UCSD-AML1 (cell line): Measurements from ENCODE around the gene ITPR1.

Experiments
- DNase-seq: peaks from one replicate; lab custom pipeline; 2025; ENCODE audit not compliant: unreplicated experiment; lab: John Stamatoyannopoulos, UW

The ITPR1 gene

DNA sequence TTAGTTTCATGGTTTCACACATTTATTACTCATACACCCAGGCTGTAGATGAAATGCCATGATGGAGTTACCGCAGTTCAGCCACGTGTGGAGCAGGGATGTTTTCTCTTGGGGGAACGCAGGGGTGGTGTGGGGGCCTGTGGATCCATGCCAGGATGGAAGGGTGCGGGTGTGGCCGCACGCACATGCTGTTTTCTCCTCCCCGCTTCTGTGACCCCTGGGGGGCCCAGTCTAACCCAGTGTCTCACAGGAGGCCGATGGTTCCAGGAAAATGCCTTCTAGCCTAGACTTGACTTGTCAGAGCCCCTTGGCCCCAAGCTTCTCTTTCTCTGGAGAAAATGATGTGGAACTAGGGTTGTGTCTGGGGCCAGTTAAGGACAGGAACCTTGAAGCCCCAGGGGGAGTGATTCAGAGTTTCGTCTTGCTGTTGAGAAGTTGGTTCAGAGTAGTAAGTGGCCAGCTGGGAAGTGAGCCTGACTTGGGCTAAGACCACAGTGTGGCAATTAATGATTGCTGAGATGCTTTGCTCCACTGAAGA lies 245.7 kb downstream of the ITPR1 start:
- DNase-seq = peak; percentile 50

DNA sequence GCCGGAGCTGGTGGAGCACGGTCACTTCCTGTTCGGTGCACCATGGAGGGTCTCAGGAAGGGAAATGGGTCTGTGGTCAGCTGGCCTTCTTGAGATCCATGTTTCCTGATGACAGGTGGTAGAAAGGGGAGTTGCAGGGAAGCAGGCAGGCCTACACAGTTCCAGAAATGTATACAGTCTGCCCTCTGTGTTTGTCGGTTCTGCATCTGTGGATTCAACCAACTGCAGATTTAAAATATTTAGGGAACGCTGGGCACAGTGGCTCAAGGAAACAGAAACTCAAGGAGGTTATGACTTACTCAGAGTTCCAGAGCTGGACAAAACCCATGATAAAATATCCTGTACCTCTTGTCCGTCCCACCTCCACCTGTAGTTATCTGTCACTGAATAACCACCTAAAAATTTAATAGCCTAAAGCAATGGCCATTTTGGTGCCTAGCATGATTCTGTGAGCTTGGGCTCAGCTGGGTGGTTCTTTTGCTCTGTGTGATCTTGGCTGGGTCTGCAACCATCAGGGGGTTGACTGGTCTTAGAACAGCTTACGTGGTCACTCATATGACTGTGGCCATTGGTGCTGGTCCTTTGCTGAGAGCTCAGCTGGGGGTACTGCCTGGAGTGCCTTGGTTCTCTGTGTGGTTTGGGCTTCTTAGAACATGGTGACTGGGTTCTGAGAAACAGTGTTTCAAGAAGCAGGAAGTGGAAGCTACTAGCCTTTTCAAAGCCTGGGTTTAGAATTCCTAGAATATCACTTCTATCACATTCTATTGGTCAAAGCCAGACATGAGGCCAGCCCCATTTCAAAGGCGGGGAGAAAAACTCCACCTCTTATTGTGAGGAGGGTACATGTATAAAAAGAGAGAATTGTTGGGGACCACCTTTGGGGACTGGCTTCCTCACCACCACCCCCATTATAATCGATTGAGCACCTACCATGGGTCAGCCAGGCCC lies 246.4 kb downstream of the ITPR1 start:
- peak; percentile 72 for DNase-seq

DNA sequence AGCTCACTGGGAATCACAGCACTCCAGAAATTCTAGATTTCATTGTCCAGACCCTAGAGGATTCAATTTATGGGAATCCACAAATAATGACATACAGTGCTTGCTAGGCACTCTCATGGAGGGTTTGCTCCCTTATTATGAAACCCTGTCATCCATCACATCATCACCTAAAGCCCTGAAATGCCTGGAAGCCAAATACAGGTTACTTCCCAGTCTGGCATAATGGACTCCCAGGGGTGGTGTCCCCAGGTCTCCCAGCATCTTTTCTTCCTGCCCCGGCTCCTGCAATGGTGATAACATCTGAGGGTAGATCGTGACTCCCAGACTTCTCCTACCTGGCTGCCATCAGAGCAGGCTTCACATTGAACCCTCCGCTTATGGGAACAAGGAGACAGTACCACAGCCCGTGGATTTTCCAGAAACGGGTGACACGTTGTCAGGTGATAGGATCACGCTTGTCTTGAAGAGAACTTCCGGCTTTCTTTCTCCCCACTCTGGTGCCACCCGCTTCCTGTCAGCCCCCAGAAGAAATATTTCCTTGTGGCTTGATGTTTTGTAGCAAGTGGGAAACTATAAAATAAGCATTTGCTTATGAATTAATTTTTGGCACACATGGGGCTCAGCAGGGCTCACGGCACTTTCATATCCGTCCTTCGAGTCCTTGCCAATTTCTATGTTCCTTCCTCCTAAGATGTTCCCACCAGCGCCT lies 247.4 kb downstream of the ITPR1 start:
- peak; percentile 56 for DNase-seq

DNA sequence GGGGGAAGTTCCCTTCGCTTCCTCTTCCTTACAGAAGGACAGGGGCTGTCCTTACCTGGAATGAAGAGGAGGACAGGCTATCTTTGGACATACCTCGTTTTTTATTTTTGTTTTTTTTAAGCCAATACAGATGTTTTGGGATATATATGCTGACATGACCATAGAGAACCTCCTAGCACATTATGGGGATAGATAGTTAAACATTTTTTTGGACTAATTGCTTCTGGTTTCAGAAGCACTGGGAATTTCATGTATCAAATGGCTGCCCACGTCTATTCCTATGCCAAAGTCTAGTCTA lies 247.9 kb downstream of the ITPR1 start:
- DNase-seq = no peak

DNA sequence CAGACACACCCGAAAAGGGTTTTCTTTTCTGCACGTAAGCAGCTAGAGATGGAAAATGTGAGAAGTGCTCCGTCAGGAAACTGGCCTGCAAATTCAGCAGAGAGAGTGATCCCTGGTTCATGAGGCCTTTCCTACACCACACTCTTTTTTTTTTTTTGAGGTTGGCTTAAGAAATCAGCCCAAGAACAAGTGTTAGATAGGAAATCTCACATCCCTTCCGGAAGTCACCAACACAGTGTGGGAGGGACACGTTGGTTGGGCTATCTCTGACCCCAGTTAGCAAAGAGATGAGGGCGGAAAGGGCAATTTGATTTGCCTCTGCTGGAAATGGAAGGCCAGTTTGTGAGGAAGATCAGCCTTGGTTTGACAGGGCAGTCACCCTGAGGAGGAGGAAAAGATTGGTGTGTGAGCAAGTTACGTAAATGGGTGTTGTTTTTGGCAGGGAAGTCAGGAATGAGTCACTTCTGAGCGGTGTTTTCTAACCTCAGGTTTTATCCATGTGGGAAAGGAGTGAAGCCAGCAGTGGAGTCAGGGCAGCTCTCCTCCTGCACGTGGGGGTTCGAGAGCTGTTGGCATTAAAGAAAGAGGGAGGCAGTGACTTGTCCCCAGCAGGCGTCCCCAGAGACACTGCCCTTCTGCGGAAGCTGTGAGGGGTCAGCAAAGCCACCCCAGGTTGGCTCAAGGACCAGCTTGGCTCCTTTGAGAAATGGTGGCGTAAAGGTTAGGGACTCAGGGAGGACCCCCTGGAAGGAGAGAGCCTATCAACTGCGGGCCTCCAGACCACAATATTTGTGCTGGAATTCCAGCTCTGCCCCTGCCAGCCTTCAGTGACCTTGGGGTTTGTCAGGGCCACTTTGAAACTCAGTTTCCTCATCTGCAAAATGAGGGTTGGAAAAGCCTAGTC lies 248.5 kb downstream of the ITPR1 start:
- DNase-seq = peak; percentile 84

DNA sequence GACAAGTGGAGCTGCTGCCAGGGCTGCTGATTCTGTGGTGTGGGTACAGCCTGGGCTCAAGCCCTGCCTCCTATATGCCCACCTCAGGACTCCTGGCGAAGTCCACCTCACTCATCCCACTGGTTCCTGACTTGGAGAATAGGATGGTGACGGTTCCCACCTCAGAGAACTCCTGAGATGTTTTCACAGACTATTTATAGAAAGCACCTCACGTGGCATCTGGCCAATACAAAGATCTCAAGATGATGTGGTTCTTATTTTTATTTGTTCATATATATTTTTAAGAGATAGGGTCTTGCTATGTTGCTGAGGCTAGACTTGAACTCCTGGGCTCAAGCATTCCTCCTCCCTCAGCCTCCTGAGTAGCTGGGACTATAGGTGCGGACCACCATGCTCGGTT lies 249.2 kb downstream of the ITPR1 start:
- no peak for DNase-seq

DNA sequence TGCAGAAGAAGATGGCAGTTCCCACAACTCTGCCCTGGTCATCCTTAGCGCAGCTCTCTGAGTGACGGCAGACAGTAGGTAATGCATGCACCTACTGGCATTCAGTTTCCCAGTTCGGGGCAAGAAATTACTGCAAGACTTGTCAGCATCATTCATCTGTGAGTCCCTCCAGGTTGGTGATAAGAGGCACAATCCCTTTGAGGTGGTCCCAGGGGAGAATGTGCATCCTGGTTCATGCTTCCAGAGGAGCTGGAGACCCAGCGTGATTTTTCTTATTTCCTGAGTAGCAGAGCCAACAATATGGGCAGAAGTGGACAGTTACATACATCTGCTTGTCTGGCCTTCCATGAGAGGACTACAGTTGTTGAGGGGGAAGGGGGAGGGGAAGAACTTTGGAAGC lies 250.2 kb downstream of the ITPR1 start:
- no peak for DNase-seq

DNA sequence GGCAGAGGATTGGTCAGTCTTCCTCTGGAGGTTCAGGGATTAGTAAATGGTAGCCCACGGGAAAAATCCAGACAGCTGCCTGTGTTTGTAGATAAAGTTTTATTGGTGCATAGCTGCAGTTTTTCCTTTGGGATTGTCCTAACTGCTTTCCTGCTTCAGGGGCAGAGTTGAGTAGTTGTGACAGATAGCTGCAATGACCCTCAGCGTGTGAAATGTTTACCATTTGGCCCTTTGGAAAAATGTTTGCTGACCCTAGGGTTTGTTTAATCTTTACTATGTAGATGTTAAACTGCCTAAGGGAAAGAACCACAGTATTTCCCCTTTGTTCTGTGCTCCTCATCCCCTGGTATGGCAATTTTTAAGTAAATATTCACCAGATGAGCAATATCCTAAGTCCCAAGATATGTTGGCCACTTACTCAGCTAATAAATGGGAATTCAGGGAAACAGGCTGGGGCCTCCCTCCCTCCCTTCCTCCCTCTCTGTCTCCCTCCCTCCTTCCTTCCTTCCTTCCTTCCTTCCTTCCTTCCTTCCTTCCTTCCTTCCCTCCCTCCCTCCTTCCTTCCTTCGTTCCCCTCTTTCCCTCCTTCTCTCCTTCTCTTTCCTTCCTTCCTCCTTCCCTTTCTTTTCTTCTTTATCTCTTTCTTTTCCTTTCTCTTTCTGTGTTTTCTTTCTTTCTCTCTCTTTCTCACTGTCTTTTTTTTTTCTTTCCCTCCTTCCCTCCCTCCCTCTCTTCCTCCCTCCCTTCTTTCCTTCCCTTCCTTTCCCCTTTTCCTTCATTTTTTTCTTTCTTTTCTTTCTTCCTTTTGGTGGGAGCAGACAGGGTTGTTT lies 251.5 kb downstream of the ITPR1 start:
- no peak for DNase-seq

DNA sequence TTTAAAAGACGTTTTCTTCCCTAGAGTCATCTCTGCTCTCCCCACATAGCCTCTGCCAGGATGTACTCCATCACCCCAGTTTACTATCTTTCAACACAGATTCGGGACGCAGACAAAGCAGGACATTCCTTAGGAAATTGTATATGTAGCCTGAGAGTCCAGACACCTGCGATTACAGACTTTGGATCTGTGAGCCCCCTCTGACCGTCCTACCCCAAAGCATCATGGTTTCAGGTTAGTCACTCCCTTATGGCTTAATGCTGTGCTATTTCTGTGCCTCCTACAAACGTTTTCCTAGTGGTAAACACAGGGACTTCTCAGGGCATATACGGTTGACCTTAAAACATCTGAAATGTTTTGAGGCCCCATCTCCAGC lies 252.1 kb downstream of the ITPR1 start:
- DNase-seq = no peak

DNA sequence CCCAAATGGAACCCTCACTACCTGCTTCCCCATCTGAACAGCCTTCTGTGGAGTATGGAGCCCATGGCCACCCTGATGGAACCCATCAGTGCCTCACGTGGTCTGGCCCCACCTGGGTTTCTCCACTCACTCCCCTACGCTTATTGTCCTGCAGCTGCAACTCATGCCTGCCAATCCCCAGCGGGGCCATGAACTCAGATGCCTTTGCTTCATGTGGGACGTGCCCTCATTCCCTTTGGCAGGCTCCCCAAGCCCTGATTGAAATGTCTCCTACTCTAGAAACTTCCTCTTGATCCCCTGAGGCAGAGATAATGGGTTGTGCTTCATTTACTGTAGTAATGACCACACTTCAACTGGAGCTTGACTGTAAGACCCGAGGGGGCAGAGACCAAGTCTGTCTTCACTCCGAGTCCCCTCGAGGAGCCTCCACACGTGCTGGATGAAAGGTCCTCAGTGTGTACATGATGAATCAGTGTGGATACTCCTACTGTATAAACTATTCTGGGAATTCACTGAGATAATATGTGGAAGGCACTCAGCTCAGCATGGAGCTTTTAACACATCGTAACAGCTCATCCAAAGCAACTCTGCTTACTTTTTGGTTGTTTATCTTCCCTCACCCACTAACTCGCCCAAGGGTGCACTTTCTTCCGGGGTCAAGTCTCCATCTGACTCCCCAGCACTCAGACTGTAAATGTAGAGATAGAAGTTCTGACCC lies 253.3 kb downstream of the ITPR1 start:
- DNase-seq = no peak

DNA sequence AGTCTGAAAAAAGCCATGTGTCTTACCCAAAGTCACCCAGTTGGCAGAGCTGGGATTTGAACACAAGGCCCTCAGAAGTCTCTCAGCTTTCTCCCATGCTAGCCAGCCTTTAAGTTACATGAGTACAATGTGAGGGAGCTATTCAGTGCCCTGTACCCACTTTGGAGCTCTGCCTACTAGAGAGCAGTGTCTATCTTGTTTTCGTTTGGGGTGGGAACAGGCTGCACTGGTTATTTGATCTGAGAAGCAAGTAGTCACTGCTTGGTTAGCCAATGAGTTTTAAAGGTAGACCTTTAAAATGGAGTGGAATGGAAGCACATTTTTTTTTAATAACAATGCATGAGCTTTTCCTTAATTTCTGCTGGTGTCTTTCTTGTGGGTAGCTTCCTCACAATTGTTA lies 255.0 kb downstream of the ITPR1 start:
- no peak for DNase-seq

DNA sequence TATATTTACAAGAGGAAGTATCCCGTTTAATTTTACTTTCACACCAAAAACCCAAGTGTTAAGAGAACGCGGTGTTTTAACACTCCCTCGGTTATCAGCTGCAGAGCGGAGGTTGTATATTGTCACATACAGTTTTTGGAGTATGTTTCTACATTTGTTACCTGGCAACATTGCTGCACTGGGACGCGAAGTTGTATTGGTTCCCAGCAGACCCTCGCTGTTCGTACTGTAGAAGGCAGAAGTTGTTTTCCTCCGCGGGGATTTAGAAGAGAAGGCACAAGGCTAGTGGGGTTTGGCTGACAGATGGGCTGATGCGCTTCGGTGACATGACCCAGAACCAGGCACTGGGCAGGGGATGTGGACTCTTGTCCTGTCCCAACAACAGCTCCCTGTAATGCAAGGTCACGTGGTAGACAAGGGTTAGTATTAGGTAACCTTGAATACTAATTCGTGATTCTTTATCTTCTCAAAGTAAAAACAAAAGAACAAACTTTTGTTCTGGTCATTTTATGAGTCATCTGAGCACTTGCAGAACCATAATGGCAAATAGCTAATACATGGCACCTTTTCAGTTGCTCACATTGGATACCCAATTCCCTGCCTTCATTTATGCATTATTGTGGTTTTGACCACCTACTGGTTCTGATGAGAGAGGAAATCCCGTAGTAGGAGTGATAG lies 255.7 kb downstream of the ITPR1 start:
- no peak for DNase-seq

DNA sequence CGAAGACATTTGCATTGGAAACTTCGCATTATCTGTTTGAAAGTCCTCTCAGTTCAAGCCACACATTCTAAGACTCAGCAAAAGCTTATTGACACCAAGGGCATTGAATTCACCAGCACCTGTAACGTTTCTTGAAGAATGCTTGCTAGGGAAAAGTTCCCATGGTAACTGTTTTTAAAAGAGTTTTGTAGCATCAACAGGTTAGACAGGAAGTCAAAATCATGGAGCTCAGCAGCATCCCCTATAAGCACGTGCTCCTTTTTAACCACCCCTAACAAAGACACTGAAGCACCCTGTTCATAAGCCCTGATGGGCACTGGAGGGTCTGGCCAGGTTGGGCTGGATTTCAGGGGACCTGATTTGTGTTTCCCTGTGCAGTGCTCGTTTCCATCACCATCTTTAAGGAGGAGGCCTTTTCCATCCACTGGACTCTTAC lies 256.4 kb downstream of the ITPR1 start:
- DNase-seq = no peak

DNA sequence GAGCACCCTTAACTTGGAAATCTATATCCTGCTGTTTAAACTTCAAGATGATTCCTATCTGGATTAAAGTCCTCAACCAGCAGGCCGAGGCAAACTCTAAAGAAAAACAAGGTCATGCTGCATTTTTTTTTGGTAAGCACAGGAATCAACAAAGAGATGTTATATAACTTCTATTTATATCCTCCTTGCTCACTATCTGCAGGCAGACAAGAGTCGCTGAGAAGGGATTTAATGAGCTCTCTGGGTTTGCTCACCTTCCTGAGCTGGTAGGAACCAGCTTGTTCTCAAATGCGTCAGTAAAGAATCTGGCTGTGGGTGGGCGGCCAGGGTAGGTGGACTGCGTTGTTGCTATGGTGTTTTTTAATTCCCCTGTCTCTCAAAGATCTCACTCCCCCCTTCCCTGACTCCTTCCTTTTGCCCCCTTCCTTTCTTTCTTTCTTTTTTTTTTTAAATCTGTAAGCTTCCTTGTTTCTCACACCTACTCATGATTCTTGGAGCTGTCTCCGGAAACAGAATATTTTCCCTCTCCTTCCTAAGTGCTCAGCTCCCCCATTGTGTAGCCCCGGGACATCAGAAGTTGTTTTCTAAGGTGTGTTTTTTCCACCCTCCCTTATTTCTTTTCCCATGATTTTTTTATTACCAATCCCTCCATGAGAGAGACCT lies 257.3 kb downstream of the ITPR1 start:
- no peak for DNase-seq

DNA sequence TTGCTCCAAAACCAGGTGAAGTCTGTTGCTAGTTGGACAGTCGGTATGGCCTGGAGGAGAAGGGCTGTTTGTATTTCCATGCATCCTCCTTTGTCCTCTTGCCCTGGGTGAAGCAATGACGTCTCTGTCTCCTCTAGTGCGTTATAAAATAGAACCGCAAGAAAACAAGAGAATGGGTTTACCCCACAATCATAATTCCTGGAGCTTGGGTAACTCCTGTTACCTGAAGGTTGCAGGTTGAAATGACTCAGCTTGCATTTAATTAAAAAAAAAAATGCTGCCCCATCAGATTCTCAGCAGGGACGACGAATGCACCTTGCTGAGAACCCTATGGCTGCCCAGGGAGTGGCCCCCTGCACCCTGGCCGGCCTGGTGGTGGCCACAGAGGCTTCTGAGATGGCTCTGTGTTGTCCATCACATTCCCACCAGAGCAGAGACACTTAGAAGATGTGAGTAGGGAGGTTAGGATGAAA lies 257.9 kb downstream of the ITPR1 start:
- DNase-seq = no peak

DNA sequence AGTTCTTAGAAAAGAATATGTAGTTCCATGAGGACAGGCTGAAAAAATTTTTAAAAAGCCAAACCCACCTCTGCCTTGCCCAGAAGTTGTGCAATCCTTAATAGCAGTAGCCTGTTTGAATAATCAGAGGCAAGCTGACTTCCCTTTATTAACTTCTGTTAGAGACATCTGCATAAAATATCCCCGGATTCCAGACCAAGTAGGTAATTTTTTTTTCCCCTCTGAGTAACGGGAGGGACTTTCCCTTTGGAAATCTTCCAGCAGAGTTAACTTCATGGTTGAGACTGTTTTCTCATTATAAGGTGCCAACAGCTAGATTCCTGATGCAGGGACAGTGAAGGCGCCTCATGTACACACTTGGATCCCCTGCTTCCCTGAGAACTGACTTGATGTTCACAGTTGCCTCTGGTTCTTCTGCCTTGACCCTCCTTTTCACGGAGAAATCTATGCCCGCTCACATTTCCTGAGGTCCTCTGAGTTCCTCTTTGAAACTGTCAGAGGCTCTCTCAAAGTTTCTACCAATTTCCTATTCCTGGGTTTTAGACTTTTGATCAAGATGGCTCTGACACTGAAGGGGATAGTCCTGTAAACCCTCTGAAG lies 258.5 kb downstream of the ITPR1 start:
- peak; percentile 34 for DNase-seq

DNA sequence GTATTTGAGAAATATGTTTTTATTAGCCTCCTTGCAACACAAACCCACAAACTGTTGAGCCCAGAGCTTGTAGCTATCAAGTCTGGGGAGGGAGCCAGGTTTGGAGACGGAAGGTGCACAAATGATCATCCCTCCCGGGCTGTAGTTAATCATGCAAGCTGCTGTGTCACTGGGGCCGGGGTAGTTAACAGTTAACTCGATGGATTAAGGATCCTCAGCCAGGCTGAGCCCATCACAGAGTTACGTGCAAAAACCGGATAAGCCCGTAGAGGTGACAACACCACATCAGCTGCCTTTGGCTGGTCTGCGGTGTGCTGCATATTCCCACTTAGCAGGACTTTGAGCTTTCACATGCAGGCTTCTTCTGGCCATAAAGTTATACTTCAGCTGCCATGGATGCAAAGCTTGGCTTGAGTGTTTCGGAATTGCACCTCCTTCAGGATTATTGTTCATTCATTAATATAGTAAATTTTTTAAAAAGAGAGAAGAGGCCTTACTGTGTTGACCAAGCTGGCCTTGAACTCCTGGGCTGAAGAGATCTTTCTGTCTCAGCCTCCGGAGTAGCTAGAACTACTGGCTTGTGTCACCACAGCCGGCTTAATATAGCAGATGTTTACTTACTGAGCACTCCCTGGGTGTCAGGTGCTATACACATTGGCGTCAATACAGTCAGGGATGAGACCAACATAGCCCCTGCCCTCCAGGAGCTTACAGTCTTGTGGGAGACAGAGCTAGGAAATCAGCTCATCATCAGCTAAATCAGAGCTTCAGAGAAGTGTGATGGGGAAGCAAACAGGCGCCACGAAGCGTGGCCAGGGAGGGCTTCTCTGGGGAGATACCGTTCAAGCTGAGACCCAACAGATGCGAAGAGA lies 259.3 kb downstream of the ITPR1 start:
- no peak for DNase-seq
